ENCODE data around the gene EHD4.

The EHD4 gene

DNA sequence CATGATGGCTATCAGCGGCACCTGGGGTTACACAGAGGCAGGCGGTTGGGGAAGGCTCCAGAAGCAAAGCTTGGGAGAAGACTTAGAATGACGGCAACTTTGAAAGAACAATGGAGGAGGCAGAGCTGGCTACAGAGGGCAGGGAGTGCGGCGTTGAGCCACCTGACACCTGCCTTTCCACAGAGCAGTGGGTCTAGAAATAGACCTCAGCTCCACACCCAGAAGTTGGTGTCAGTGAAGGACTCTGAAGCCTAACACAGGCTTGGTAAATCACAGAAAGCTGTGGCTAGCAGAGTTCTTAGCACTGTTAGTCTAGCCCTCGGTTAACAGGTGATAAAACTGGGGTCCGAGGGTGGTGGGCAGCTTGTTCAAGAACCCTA lies 23.1 kb upstream of the EHD4 start:
- DNase-seq (ENCODE audit: low read depth in 2 of 3, low spot score in 2 of 3): no peak

DNA sequence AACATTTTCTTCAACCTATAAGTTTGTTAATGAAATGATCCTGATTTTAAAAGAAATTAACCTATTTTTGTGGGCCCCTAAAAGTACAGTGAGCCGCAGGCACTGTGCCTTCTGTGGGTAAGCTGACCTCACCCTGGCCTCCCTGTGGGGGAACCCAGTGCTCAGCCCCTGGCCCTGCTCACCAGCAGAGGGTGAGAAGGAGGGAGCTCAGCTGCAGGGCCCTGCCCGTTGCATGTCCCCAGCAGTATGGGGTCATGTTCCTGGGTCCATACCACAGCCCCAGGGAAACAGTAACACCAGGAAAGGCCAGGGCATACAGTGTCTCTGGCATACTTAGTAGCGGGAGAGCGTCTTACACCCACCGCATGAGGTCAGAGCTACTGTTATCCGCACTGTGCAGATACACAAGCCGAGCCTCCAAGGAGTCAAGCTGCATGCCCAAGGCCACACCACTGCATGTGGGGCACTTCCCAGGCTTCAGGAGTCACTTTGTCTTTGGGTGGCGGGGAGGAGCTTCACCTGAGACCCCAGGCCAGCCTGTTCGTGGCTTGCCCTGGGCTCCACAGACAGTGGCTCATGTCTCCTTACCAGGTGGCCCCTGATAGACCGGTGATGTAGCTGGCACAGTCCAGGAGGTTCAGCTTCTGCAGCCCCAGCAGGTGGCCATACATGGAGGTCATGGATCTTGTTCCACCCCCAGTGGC lies 22.6 kb upstream of the EHD4 start:
- DNase-seq (ENCODE audit: low read depth in 2 of 3, low spot score in 2 of 3): no peak

DNA sequence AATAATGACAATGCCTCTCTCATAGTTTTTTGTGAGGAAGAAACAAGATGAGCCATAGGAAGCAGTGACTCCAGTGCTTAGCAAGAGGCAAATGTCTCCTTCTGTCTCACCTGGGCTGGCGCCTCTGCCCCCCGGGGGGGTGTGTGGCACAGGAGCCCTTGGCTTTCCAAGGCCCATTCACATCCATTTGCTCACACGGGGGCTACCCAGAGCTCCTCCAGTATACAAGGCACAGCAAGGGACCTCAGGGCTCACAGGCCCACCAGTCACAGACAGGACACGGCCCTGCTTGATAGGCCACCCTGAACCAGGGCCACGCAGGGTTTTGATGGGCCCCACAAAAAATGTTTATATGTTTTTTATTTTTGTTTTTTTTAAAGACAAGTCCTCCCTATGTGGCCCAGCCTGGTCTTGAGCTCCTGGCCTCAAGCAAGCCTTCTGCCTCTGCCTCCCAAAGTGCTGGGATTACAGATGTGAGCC lies 21.9 kb upstream of the EHD4 start:
- DNase-seq (ENCODE audit: low read depth in 2 of 3, low spot score in 2 of 3): no peak

DNA sequence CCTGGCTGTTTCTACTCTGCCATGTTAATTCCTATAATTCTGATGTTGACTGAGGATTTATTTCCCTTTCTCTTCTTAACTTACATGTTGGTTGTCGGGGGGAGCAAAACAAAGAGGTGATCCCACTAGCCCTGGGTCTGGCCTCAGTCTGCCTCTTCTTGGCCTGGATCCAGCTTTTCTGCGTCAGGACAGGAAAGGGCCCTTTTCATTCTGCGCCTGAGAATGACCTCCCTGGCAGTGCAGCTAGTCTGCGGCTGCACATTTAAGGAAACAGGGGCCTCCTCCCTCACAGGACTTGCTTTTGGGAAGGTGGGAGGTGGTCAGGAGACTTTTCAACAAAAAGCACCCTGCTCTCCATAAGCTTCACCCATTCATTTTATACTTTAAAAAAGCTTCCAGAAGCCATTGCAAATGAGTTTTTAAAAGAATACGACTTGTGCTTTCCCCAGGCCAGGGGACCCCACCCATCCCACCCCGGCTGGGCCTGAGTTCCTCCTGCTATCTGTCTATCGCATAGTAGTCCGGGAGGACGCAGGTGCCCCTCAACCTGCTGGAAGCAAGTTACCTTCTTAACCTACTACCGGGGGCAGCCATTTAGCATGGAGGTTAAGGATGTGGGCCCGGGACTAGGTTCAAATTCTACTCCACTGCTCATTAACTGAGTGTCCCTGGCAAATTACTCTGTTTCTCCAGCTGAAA lies 21.3 kb upstream of the EHD4 start:
- no peak for DNase-seq (ENCODE audit: low read depth in 2 of 3, low spot score in 2 of 3)

DNA sequence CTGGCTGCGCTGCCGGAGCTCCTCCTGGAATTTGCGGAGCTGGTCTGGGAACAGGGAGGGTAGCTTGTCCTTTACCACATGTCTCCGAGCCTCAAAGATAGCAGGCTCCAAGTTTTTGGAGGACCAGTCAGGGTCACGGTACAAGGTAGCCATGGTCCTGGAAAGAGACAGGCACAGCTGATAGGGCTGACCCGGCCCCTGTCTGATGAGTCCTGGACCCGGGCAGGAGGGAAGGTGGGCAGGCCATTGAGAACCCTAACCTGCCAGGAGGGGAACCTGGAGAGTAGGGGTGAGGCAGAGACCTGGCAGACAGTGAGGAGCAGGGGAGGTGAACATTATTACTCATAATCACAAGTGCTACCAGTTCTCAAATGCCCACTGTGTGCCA lies 20.4 kb upstream of the EHD4 start:
- no peak for DNase-seq (ENCODE audit: low read depth in 2 of 3, low spot score in 2 of 3)

DNA sequence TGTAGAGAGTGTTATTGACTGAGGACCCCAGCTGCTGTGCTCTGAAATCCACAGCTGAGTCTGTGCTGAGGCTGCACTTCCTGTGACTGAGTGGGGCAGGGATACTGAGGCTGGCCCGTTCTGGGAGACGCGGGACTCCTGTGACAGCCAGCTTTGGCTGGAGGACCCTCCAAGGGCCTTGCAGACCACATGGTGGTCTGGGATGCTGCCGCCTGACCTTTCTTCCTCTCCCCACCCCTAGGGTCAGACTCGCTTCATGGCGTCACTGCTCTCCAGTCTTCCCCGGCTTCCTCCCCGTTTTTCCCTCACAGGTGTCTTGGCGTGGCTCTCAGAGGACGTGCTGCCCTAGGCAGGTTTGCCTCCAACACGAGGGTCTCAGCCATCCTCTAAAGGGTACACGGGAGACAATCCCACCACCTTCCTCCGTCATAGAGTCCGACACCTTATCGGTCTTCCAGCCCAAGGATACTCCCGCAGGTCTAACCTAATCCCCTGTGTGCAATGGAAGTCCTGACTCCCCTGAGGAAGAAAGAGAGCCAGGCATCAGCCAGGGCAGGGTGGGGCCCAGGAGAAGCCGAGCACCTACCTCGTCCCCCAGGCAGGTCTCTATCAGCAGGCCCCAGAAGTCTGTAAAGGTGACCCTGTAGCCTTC lies 19.9 kb upstream of the EHD4 start:
- DNase-seq (ENCODE audit: low read depth in 2 of 3, low spot score in 2 of 3): no peak

DNA sequence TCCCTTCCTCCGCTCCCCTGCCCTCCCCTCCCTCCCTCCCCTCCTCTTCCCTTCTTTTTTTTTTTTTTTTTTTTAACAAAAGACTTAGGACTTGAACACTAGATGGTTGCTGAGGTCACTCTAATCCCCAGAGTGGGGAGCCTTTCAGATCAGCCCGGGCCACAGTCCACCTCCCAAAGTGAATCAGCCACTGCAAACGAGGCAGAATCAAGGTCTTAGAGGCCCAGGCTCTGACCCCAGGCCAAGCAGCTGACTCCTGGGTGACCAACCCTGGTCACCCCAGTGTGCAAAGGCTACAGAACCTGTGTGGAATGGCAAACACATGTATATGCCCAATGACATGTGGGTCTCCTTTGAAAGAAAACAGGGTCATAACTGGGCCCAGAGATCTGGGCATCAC lies 18.3 kb upstream of the EHD4 start:
- no peak for DNase-seq (ENCODE audit: low read depth in 2 of 3, low spot score in 2 of 3)

DNA sequence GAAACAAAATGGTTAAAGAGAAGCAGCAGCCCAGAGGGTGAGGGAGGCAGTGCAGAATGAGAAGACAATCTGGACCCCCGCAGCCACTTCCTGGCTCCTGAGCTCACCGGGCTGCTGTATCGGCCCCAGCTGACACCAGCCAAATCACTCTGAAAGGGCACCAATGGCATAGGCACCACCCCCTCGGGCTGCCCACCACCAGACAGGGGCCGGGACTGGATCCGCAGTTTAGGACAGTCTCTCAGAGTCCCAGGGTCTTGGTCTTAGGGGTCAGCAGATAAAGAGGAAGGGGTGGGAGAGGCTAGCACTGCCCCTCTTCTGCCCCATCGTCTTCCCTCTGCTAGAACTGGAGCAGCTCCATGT lies 17.9 kb upstream of the EHD4 start:
- DNase-seq (ENCODE audit: low read depth in 2 of 3, low spot score in 2 of 3): no peak

DNA sequence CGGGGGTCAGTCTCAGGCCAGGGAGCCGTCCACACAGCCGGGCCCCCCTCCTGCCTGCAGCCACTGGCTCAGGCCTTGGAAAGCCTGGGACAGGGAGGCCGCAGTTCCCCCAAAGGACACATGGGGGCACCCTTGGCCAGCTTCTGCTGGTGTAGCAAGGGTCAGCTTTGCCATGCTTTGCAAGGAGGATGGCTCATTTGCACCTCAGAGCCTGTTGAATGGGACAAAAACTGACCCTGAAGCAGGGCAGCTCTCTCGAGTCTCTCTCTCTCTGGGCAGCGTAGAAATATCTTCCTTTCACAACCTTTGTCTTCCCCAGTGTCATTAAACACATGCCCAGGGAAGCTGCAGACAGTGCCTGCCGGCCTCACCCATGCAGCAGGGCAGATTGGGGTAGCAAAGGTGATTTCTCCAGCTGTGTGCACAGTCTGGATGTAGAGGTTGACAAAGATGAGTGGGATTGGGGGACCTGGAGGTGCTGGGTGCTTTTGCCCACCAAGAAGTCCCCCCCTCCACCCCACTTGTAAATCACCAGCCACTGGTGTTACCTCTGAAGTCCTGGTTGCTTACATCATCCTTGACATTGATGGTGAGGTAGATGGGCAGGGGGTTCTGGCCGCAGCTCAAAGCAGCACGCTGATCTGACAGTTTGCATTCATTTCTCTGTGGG lies 17.4 kb upstream of the EHD4 start:
- peak; percentile 61 to 97 (median 91) for DNase-seq (ENCODE audit: low read depth in 2 of 3, low spot score in 2 of 3)

DNA sequence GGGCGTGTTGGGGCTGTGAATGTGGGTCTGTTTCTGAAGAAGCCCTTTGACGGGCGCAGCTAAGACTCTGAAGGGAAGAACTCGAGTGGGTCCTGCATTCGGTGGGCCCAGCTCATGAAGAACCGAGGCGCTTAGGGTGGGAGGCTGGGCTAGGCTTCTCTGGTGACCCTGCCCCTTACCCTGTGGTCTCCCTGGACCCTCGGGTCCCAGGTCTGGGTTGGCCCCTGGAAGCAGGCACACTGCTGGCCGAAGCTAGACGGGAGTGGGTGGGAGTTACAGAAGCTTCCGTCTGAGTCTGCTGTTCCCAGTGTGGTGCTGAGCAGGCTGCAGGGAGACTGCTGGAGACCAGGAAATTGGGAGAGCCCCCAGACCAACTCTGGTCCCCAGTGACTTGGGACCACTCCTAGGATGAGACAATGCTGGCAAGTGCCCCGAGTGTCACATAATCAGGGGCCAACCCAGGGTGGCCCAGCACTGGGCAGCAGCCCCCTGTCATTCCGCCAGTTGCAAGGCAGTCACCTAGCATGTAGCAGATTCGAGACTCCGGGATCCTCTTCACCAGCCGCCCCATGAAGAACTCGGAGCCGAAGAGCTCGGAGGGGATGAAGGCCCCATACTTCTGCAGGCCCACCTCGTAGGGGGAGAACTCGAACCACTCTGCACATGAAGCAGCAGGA lies 16.7 kb upstream of the EHD4 start:
- DNase-seq (ENCODE audit: low read depth in 2 of 3, low spot score in 2 of 3): no peak

DNA sequence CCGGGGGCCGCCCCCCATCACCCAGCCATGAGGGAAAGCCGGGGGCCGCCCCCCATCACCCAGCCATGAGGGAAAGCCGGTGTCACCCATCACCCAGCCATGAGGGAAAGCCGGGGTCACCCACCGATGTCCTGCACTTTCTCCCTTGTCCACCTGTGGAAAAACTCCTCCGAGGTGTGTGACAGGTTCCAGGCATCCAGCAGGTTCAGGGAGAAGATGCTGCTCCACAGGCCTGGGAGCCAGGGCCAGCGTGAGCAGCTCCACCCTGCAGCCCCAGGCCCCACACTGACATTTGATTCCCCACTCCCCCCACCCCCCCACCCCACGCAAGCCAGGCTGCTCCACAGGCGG lies 15.5 kb upstream of the EHD4 start:
- no peak for DNase-seq (ENCODE audit: low read depth in 2 of 3, low spot score in 2 of 3)

DNA sequence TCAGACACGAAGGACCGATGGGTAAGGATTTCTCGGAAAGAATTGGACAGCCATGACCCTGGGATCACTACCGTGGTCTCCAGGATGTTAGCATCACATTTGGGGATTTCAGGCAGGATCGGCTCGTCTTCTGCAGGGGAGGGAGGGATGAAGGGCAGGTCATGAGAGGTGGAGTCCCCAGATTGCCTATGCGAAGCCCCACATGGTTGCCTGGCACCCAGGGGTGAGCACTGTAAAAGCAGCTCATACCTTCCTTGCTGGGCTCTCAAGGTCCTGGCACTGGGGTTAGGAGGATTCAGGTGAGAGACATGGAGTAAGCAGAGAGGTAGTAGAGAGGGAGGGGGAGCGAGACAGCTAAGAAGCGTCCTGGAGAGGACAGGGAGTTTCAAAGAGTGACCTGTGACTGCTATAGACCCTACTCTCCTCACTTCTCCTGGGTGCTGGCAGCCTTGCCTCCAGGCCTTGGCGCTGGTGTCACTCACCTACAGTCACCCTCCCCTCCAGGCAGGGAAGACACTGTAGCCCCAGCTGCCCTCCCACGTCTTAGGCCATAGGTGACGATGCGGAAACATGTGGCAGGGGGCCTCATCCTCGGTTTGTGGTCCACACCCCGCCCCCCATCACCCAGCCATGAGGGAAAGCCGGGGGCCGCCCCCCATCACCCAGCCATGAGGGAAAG lies 15.0 kb upstream of the EHD4 start:
- no peak for DNase-seq (ENCODE audit: low read depth in 2 of 3, low spot score in 2 of 3)

DNA sequence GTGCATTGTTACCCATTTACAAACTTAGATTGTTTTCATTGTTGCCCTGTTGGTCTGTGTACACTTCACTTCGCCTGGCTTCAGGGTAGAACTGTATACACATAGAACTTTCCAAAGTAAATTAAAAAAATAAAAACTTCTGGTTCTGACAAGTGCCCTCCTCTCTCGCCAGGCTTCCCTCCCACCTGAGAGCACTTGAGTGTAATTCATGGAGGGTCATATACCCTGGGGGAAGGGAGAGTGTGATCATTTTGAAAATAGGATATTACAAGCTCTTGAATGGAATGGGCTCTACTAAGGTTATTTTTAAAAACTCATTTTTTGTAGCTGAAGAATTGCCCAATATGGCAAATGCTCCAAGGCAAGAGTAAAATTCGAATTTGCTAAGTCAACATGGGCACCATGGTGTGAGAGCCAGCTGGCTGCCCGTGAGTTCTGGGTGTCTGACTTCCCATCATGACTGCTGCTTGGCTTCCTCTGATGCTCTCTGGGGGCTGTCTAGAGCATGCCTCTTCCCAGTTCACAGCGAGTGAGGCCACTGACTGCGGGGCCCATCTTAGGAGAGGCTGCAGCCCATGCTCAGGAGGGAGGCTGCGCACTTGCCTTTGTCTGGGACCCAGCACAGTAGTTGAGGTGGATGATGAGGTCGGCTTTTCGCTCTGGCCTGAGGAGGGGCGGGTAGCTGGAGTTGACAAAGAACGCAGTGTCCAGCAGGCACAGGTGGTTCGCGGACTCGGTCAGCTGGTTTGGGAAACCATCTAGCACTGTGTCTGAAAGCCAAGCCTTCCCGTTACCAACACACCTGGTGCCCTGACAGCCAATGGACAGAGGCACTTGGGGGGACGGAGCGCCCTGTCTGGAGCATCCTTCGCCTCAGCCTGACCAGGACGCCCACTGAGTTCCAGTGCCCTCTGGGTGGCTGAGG lies 13.1 kb upstream of the EHD4 start:
- no peak for DNase-seq (ENCODE audit: low read depth in 2 of 3, low spot score in 2 of 3)

DNA sequence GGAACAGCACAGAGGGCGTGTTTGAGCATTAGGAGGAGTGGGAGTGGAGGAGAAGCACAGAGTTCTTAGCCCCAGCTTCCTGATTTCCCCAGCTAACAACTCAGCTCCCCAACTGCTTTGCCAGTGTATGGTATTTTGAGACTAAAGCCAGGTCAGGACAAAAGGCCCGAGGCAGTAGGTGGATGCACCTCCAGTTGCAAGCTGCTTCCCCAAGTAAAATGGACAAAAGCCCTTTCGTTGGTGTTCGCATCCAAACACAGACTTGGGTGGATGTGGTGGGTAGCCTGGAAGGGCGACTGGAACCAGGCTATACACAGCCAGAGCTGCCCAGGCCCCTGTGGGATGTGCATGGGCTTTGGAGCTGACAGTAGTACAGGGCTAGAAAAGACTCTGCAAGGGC lies 12.3 kb upstream of the EHD4 start:
- DNase-seq (ENCODE audit: low read depth in 2 of 3, low spot score in 2 of 3): no peak

DNA sequence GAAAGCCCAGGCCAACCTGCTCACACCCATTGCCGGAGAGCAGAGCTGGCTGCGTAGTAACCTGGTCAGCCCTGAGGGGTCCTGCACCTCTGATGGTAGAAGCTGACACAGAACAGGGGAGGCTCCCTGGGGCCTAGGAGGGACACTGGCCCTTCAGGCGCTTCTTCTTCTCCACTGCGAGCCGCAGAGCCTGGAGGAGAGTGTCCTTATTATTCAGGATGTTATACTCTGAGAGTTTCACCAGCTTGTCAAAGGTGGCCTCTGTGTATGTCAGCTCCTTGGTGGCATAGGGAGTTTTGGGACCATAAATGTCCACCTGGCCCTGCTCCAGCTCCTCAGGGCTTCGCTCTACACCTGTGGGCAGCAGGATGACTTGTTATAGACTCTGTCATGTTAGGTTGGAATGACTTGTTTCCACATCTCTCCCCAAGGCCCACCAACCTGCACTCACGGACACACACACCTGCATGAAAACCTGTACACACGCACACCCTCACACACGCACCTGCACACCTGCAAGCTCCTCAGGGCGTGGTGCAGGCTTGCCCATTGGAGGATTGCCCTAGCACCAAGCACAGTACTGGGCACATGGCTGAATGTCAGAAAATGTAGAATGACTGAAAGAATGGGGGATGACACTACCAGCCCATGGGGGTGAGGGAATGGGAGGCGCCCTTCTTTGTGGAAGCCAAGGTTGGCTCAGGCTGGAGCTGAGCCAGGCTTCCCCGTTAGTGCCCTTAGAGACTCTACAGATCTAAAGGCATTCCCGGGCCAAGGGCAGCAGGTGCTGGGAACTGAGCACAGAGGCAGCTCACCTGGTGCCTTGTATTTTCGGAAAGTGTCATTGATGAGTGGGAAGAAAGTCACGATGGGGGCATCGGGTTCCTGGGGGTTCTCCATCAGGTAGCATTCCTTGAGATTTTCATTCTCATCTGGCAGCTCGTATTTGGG lies 11.5 kb upstream of the EHD4 start:
- no peak for DNase-seq (ENCODE audit: low read depth in 2 of 3, low spot score in 2 of 3)

DNA sequence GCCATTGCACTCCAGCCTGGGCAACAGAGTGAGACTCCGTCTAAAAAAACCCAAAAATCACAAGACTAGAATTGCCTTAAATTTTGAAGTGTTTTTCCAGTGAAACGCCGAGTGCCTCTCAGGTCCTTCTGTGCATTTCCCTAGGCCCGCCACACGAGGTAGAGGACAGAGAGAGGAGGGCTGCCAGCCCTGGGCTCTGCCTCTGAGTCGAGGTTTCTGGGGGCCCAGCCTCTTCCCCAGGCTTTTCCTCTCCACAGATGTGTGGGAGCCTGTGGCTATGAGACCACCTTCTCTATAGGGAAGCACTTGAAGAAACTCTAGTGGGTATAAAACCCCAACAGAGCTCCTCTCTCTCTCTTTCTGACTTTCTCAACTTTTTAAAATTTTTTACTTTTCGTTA lies 10.9 kb upstream of the EHD4 start:
- no peak for DNase-seq (ENCODE audit: low read depth in 2 of 3, low spot score in 2 of 3)

DNA sequence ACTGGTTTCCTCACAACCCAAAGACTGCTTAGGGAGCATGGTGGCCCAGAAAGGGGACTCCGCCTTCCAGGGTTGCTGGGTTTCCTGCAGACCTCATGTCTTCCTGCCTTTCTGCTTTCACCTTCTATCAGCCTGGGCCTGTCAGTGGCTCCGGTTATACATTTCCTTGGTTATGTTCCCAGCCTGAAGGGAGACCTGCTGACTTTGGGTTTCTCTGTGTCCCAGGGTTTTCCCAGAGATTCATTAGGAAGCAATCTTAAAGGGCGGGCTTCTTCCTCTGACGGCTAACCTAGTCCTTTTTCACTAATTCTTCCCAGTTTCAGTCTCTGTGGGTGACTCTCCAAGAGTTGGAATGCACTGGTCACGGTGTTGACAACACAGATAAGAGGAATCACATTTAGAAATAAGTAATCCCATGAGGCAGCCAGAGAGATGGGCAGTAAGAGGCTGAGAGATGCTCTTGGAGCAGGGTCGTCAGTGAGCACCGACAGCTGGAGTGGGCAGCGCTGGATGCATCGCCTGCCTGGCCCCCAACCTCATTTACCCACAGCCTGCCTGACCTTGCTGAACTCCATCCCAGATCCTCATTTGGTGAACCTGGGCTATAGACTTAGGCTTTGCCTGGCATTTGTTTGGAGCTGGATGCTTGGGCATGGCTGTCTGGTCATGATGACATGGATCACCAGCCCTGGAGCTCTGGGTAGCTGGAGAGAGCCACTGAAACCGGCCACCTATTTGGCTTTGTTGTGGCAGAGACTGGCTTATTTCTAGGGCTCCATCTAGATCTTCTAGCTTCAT lies 10.0 kb upstream of the EHD4 start:
- no peak for DNase-seq (ENCODE audit: low read depth in 2 of 3, low spot score in 2 of 3)

Measured in activated CD8-positive, alpha-beta memory T cell treated with anti-CD3 and anti-CD28 coated beads for 48 hours (primary cell).